A549 (cell line): ENCODE measurements around the gene ZNF212. TPM values are rescaled to one million over a fixed set of nuclear protein-coding genes. Genes with fewer than 3 reads are reported as not detected.
A peak's percentile ranks its signal among the peaks of the same experiment; 100 is the strongest.

ENCODE experiments used
- ATAC-seq, 2 experiments: fragments of 200-7000 bp in 1 of 2; fragments of >200 bp in 1 of 2; cut with Nextera tagmentation in 1 of 2; cut with Tn5 transposase in 1 of 2; 3 replicates each; pipeline versions ENCODE4 v1.8.0 to v1.9.1; 2018 to 2020; ENCODE audit warnings: mild to moderate bottlenecking in 1 of 2, moderate library complexity in 1 of 2
- CTCF ChIA-PET: fragments of 300-600 bp; sonication (Branson Sonifier 250); formaldehyde crosslinking; extraction: SDS; loops from one replicate; lab custom pipeline; 2021; ENCODE audit warnings: antibody characterized with exemption, inconsistent platforms; lab: Yijun Ruan, JAX
- POLR2A ChIA-PET: fragments of 350-600 bp; formaldehyde crosslinking; extraction: SDS; loops from one replicate; lab custom pipeline; 2021; ENCODE audit warnings: antibody characterized with exemption, inconsistent platforms; lab: Yijun Ruan, JAX
- DNase-seq, 2 experiments: peaks; one replicate each; pipeline versions ENCODE4 v3.0.0 to v3.0.0-alpha.2; 2011 to 2016; ENCODE audit warnings: low read depth in 1 of 2, low spot score in 1 of 2
- FAIRE-seq: peaks from 2 replicates; lab custom pipeline; 2011; peaks lifted over from hg19 to GRCh38; lab: Jason Lieb, UNC
- H3K27ac ChIP-seq, 2 experiments: fragments of >200 bp; sonication (Bioruptor Twin); formaldehyde crosslinking; 3 replicates each; pipeline ENCODE4 v1.5.1; 2016 to 2017
- H3K4me1 ChIP-seq: fragments of >200 bp; sonication (Bioruptor Twin); formaldehyde crosslinking; 3 replicates; pipeline ENCODE4 v1.6.1; 2016
- H3K4me2 ChIP-seq: fragments of >200 bp; sonication (Bioruptor Twin); formaldehyde crosslinking; 3 replicates; pipeline ENCODE4 v1.6.1; 2016
- H3K4me3 ChIP-seq: fragments of >200 bp; sonication (Bioruptor Twin); formaldehyde crosslinking; 3 replicates; pipeline ENCODE4 v1.5.1; 2016
- H3K9me3 ChIP-seq: fragments of >200 bp; sonication (Bioruptor Twin); formaldehyde crosslinking; 3 replicates; pipeline ENCODE4 v1.6.1; 2016
- ATOH8 ChIP-seq: fragments of 250-450 bp; sonication (Bioruptor Pico); IDR thresholded peaks from 2 replicates; pipeline ENCODE4 v1.5.0; 2020; ENCODE audit warnings: low read depth, mild to moderate bottlenecking, moderate library complexity
- CBX2 ChIP-seq: fragments of 200-600 bp; sonication (generic); IDR thresholded peaks from 2 replicates; pipeline ENCODE4 v1.6.1; 2016; ENCODE audit warnings: low read depth, mild to moderate bottlenecking, borderline replicate concordance
- CBX8 ChIP-seq: fragments of 200-600 bp; sonication (generic); IDR thresholded peaks from 2 replicates; pipeline ENCODE4 v1.6.1; 2016
- CHD4 ChIP-seq: fragments of 200-600 bp; sonication (generic); IDR thresholded peaks from 2 replicates; pipeline ENCODE4 v1.6.1; 2016; ENCODE audit warnings: antibody characterized with exemption, mild to moderate bottlenecking, borderline replicate concordance
- EHF ChIP-seq: fragments of 250-450 bp; sonication (Bioruptor Pico); IDR thresholded peaks from 2 replicates; pipeline ENCODE4 v1.5.0; 2020; ENCODE audit warnings: mild to moderate bottlenecking
- EP300 ChIP-seq, 2 experiments: fragments of >200 bp; sonication (Bioruptor Twin); formaldehyde crosslinking; IDR thresholded peaks; 2 replicates in 1 of 2; 3 replicates in 1 of 2; pipeline ENCODE4 v1.6.1; 2016 to 2017
- ESRRA ChIP-seq: fragments of 150-350 bp; IDR thresholded peaks from 2 replicates; pipeline ENCODE4 v1.6.1; 2014; ENCODE audit warnings: mild to moderate bottlenecking, low read length, borderline replicate concordance
- FOSB ChIP-seq: fragments of 250-450 bp; sonication (Bioruptor Pico); IDR thresholded peaks from 2 replicates; pipeline ENCODE4 v1.5.0; 2020; ENCODE audit warnings: mild to moderate bottlenecking, moderate library complexity
- HDAC2 ChIP-seq: fragments of 200-600 bp; sonication (generic); IDR thresholded peaks from 2 replicates; pipeline ENCODE4 v1.6.1; 2016
- HEYL ChIP-seq: fragments of 250-450 bp; sonication (Bioruptor Pico); IDR thresholded peaks from 2 replicates; pipeline ENCODE4 v1.8.0; 2021; ENCODE audit warnings: mild to moderate bottlenecking, moderate library complexity
- HMGXB4 ChIP-seq: fragments of 250-450 bp; sonication (Bioruptor Pico); IDR thresholded peaks from 2 replicates; pipeline ENCODE4 v1.5.0; 2021; ENCODE audit warnings: mild to moderate bottlenecking, moderate library complexity, borderline replicate concordance
- HOXB13 ChIP-seq: fragments of 250-450 bp; sonication (Bioruptor Pico); IDR thresholded peaks from 2 replicates; pipeline ENCODE4 v1.5.0; 2020; ENCODE audit warnings: low read depth, mild to moderate bottlenecking, moderate library complexity
- JUN ChIP-seq, 2 experiments: fragments of >200 bp; sonication (Bioruptor Twin); formaldehyde crosslinking; IDR thresholded peaks; 2 replicates in 1 of 2; 3 replicates in 1 of 2; pipeline ENCODE4 v1.6.1; 2016 to 2017
- JUNB ChIP-seq: fragments of >200 bp; sonication (Bioruptor Twin); formaldehyde crosslinking; IDR thresholded peaks from 2 replicates; pipeline ENCODE4 v1.6.1; 2016
- KDM1A ChIP-seq: fragments of 200-600 bp; sonication (generic); IDR thresholded peaks from 2 replicates; pipeline ENCODE4 v1.6.1; 2016; ENCODE audit warnings: low read depth, mild to moderate bottlenecking
- KDM5A ChIP-seq: fragments of 200-600 bp; sonication (generic); IDR thresholded peaks from 2 replicates; pipeline ENCODE4 v1.6.1; 2016; ENCODE audit warnings: antibody characterized with exemption, mild to moderate bottlenecking
- MAZ ChIP-seq: fragments of 150-350 bp; IDR thresholded peaks from 2 replicates; pipeline ENCODE4 v1.6.1; 2014; ENCODE audit warnings: antibody characterized with exemption, low read depth, low read length, borderline replicate concordance
- PBX3 ChIP-seq: IDR thresholded peaks from 2 replicates; pipeline ENCODE4 v1.6.1; 2012
- POLR2AphosphoS2 ChIP-seq: conservative IDR thresholded peaks from 2 replicates; pipeline ENCODE4 v1.6.1; 2012; ENCODE audit warnings: low read length, improper control_type of control experiment, inconsistent platforms
- RCOR1 ChIP-seq: fragments of 150-350 bp; IDR thresholded peaks from 2 replicates; pipeline ENCODE4 v1.6.1; 2014; ENCODE audit warnings: antibody characterized with exemption, low read length, low read depth
- RNF2 ChIP-seq: fragments of 200-600 bp; sonication (generic); IDR thresholded peaks from 2 replicates; pipeline ENCODE4 v1.6.1; 2016; ENCODE audit warnings: low read depth, mild to moderate bottlenecking, antibody characterized with exemption, moderate library complexity, borderline replicate concordance
- SMC3 ChIP-seq: fragments of >200 bp; sonication (Bioruptor Twin); formaldehyde crosslinking; IDR thresholded peaks from 3 replicates; pipeline ENCODE4 v1.6.1; 2018; ENCODE audit warnings: inconsistent platforms
- ZC3H11A ChIP-seq: fragments of 450-650 bp; IDR thresholded peaks from 2 replicates; pipeline ENCODE4 v1.6.1; 2014; ENCODE audit warnings: antibody characterized with exemption, mild to moderate bottlenecking
- ZSCAN20 ChIP-seq: fragments of 250-450 bp; sonication (Bioruptor Pico); IDR thresholded peaks from 2 replicates; pipeline ENCODE4 v1.8.0; 2022; ENCODE audit warnings: mild to moderate bottlenecking, moderate library complexity
- WGBS: methylation state at CpG from one replicate; pipeline ENCODE4 v1.1.6; 2017; ENCODE audit errors: missing lambda C conversion rate; 5-methylcytosine and 5-hydroxymethylcytosine counted together
- polyA plus RNA-seq, 4 experiments: library from polyadenylated mRNA; depleted of rRNA in 3 of 4; stranded (reverse); fragments of >200 nt; fragmentation: RNase III in 1 of 4; extraction: RNeasy Plus Mini Kit Qiagen cat#74134 plus additional on column Dnase treatment in 1 of 4; gene quantifications; 2 replicates in 3 of 4; 3 replicates in 1 of 4; pipeline ENCODE4 v1.2.3, GENCODE V29; 2011 to 2017
- TF ChIP-seq, protein P1 (sequence below): IDR thresholded peaks from 2 replicates; pipeline ENCODE4 v1.6.1; 2012; ENCODE audit warnings: low read depth, borderline replicate concordance
- TF ChIP-seq, protein P2 (sequence below): fragments of >200 bp; sonication (Bioruptor Twin); formaldehyde crosslinking; IDR thresholded peaks from 3 replicates; pipeline ENCODE4 v1.5.1; 2016
- TF ChIP-seq, protein P3 (sequence below): fragments of >200 bp; sonication (Bioruptor Twin); formaldehyde crosslinking; IDR thresholded peaks from 2 replicates; pipeline ENCODE4 v1.6.1; 2016
- TF ChIP-seq, protein P4 (sequence below): fragments of 150-350 bp; IDR thresholded peaks from 2 replicates; pipeline ENCODE4 v1.6.1; 2014; ENCODE audit warnings: low read depth, mild to moderate bottlenecking, low read length

Gene ZNF212
- polyA plus RNA-seq, 2 of the 4 experiments (the other 2 are of a cell fraction): 5.5 to 7.9 TPM

- ChIA-PET POLR2A (no interaction called here), CTCF (interaction anchor here (0.6 to 1.8 kb wide), 7 partner anchors 10 to 390 kb away, joined by 3 to 5 read pairs (median 3); partner anchors contain the start of genes ZNF398 and ZNF425)
- H3K27ac ChIP-seq: 0 out of 6 replicates have a peak overlapping the region, but pooled peaks of 1 of the 2 experiments have one; percentile 93
- no peak overlapping the region for H3K4me3 ChIP-seq
- FAIRE-seq (no peak), ATAC-seq (peak; percentile 13 to 40; a peak in 4 of 6 replicates), DNase-seq (peak; percentile 57 to 58)
- peak overlapping the region; percentile 87 for H3K4me2 ChIP-seq
- peaks cover 30% of the 10 kb centered on the region for H3K4me1 ChIP-seq
- H3K9me3 ChIP-seq: peaks cover 10% of the 10 kb centered on the region
- no peak for TF ChIP-seq CBX2
- no peak for TF ChIP-seq ESRRA
- TF ChIP-seq EP300 (IDR thresholded peaks at IDR 0.05): no peak
- no peak for TF ChIP-seq KDM1A
- TF ChIP-seq JUN (IDR thresholded peaks at IDR 0.05): no peak
- no peak for TF ChIP-seq HEYL (CRISPR knock-in tag)
- no peak for TF ChIP-seq CHD4
- TF ChIP-seq, protein P1, sequence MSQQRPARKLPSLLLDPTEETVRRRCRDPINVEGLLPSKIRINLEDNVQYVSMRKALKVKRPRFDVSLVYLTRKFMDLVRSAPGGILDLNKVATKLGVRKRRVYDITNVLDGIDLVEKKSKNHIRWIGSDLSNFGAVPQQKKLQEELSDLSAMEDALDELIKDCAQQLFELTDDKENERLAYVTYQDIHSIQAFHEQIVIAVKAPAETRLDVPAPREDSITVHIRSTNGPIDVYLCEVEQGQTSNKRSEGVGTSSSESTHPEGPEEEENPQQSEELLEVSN: no peak
- TF ChIP-seq, protein P2, sequence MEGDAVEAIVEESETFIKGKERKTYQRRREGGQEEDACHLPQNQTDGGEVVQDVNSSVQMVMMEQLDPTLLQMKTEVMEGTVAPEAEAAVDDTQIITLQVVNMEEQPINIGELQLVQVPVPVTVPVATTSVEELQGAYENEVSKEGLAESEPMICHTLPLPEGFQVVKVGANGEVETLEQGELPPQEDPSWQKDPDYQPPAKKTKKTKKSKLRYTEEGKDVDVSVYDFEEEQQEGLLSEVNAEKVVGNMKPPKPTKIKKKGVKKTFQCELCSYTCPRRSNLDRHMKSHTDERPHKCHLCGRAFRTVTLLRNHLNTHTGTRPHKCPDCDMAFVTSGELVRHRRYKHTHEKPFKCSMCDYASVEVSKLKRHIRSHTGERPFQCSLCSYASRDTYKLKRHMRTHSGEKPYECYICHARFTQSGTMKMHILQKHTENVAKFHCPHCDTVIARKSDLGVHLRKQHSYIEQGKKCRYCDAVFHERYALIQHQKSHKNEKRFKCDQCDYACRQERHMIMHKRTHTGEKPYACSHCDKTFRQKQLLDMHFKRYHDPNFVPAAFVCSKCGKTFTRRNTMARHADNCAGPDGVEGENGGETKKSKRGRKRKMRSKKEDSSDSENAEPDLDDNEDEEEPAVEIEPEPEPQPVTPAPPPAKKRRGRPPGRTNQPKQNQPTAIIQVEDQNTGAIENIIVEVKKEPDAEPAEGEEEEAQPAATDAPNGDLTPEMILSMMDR: no peak
- TF ChIP-seq CBX8: no peak
- TF ChIP-seq, protein P3, sequence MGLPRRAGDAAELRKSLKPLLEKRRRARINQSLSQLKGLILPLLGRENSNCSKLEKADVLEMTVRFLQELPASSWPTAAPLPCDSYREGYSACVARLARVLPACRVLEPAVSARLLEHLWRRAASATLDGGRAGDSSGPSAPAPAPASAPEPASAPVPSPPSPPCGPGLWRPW: no peak
- TF ChIP-seq HDAC2: no peak
- no peak for TF ChIP-seq HMGXB4 (CRISPR knock-in tag)
- TF ChIP-seq MAZ: no peak
- no peak for TF ChIP-seq RCOR1
- TF ChIP-seq KDM5A: no peak
- TF ChIP-seq, all 56 proteins: peak for 0
- WGBS: 3% methylated on average over 3 of the region's 3 CpGs
These were observed 1.4 kb upstream of the ZNF212 start for GRCh38 chr7:149238051-149238450.

DNA sequence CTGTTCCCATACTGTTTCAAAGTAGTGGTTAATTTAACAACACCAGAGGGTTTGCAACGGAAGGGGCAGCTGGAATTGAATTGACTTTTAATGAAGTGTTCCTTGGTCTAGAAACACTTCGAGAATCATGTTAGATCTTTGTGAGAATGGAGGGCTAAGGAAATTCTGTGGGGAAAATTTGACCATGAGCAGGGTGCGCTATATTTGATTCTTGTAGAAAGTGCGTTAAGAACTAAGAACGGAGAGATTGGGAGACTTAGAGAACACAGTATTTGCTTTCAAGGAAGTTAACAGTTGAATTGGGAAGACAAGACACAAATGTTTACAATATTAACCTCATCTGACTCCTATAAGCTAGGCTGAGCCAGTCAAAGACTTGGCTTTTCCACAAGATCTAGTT lies 1.2 kb downstream of the ZNF212 start:
- POLR2A ChIA-PET: interaction anchor here (1.5 kb wide), 1 partner anchor 21 kb away, joined by 4 read pairs; the partner anchor contains the start of gene ZNF783
- no peak for TF ChIP-seq ATOH8 (CRISPR knock-in tag)
- TF ChIP-seq SMC3: no peak
- no peak for TF ChIP-seq HEYL (CRISPR knock-in tag)
- TF ChIP-seq, protein P4, sequence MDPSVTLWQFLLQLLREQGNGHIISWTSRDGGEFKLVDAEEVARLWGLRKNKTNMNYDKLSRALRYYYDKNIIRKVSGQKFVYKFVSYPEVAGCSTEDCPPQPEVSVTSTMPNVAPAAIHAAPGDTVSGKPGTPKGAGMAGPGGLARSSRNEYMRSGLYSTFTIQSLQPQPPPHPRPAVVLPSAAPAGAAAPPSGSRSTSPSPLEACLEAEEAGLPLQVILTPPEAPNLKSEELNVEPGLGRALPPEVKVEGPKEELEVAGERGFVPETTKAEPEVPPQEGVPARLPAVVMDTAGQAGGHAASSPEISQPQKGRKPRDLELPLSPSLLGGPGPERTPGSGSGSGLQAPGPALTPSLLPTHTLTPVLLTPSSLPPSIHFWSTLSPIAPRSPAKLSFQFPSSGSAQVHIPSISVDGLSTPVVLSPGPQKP: no peak
- no peak for TF ChIP-seq PBX3
- no peak for TF ChIP-seq ZSCAN20 (CRISPR knock-in tag)
- TF ChIP-seq, protein P3: no peak
- TF ChIP-seq POLR2AphosphoS2: no peak
- TF ChIP-seq JUNB: no peak
- TF ChIP-seq EHF: no peak
- TF ChIP-seq HOXB13 (CRISPR knock-in tag): no peak
- no peak for TF ChIP-seq FOSB
- TF ChIP-seq ZC3H11A: no peak
- TF ChIP-seq RNF2: no peak
- no peak for TF ChIP-seq RCOR1
- no peak for FAIRE-seq
- peak overlapping the region; percentile 95 for H3K4me2 ChIP-seq
- peaks cover 22% of the 10 kb centered on the region for H3K4me1 ChIP-seq
- H3K9me3 ChIP-seq: peaks cover 12% of the 10 kb centered on the region
- no peak for ATAC-seq
- CTCF ChIA-PET: interaction anchor here (1.0 to 2.4 kb wide), 3 partner anchors 21 to 115 kb away, joined by 3 to 13 read pairs (median 7); partner anchors contain the start of genes ZNF282, ZNF425 and ZNF783
- no peak overlapping the region; a peak in 1 of 6 replicates for H3K27ac ChIP-seq
- H3K4me3 ChIP-seq: peak overlapping the region; percentile 74
- DNase-seq: no peak
- WGBS: 78% methylated on average over 5 of the region's 5 CpGs
